IMR-90 (cell line): ENCODE results near the gene PIK3CA. TPM values are rescaled to one million over a fixed set of nuclear protein-coding genes. Genes with fewer than 3 reads are reported as not detected.

Experiments
- ATAC-seq: fragments of 200-7000 bp; cut with Tn5 transposase; 2 replicates; pipeline ENCODE4 v1.9.1; 2020; ENCODE audit warnings: low read depth, mild to moderate bottlenecking, moderate library complexity
- BruUV-seq: library from RNA; stranded (reverse); fragments of 400-500 nt; replicated peaks from 2 replicates; lab custom pipeline; 2021; lab: Mats Ljungman, UMichigan
- CTCF ChIA-PET: fragments of 300-600 bp; formaldehyde crosslinking; extraction: SDS; loops from one replicate; lab custom pipeline; 2021; ENCODE audit warnings: antibody characterized with exemption; lab: Yijun Ruan, JAX
- POLR2A ChIA-PET: fragments of 300-600 bp; sonication (Branson Sonifier 250); formaldehyde crosslinking; loops from one replicate; lab custom pipeline; 2022; ENCODE audit warnings: antibody characterized with exemption; ENCODE audit not compliant: unreplicated experiment; lab: Charles Lee
- DNase-seq: peaks from one replicate; pipeline ENCODE4 v3.0.0; 2013
- H2AFZ ChIP-seq: replicated peaks from 2 replicates; pipeline ENCODE3; 2013; ENCODE audit warnings: low read length, mild to moderate bottlenecking; ENCODE audit not compliant: poor library complexity
- H2AK5ac ChIP-seq: 2 replicates; pipeline ENCODE4 v1.6.1; 2013; ENCODE audit warnings: low read depth, low read length, inconsistent platforms
- H2AK9ac ChIP-seq: replicated peaks from 2 replicates; pipeline ENCODE3; 2013; ENCODE audit warnings: mild to moderate bottlenecking, low read depth, low read length, moderate library complexity; ENCODE audit not compliant: poor library complexity
- H2BK120ac ChIP-seq: 2 replicates; pipeline ENCODE4 v1.6.1; 2013; ENCODE audit warnings: low read depth, low read length, inconsistent platforms
- H2BK15ac ChIP-seq: 3 replicates; pipeline ENCODE4 v1.6.1; 2013; ENCODE audit warnings: low read depth, low read length, inconsistent platforms
- H2BK20ac ChIP-seq: 2 replicates; pipeline ENCODE4 v1.6.1; 2013; ENCODE audit warnings: low read depth, mild to moderate bottlenecking, inconsistent platforms, low read length, moderate library complexity
- H2BK5ac ChIP-seq: 2 replicates; pipeline ENCODE4 v1.6.1; 2013; ENCODE audit warnings: mild to moderate bottlenecking, low read depth, low read length, inconsistent platforms; ENCODE audit not compliant: poor library complexity, severe bottlenecking
- H3K14ac ChIP-seq: replicated peaks from 2 replicates; pipeline ENCODE4 v1.6.1; 2013; ENCODE audit warnings: low read depth, low read length, inconsistent platforms
- H3K18ac ChIP-seq: 2 replicates; pipeline ENCODE4 v1.6.1; 2013; ENCODE audit warnings: low read depth, low read length, control low read depth
- H3K23ac ChIP-seq: 2 replicates; pipeline ENCODE4 v1.6.1; 2013; ENCODE audit warnings: low read depth, low read length, inconsistent platforms
- H3K27ac ChIP-seq: 2 replicates; pipeline ENCODE4 v1.5.1; 2013; ENCODE audit warnings: mild to moderate bottlenecking, control low read depth, low read length; ENCODE audit not compliant: insufficient read depth
- H3K27me3 ChIP-seq: 2 replicates; pipeline ENCODE4 v1.6.1; 2013; ENCODE audit warnings: low read length; ENCODE audit not compliant: control insufficient read depth, insufficient read depth
- H3K36me3 ChIP-seq: 2 replicates; pipeline ENCODE4 v1.6.1; 2013; ENCODE audit warnings: low read length, mixed read lengths; ENCODE audit not compliant: control insufficient read depth, insufficient read depth
- H3K4ac ChIP-seq: 2 replicates; pipeline ENCODE4 v1.6.1; 2013; ENCODE audit warnings: low read depth, low read length, inconsistent platforms
- H3K4me1 ChIP-seq: 2 replicates; pipeline ENCODE4 v1.6.1; 2013; ENCODE audit warnings: low read length, mixed read lengths; ENCODE audit not compliant: control insufficient read depth, insufficient read depth
- H3K4me2 ChIP-seq: 2 replicates; pipeline ENCODE4 v1.6.1; 2013; ENCODE audit warnings: low read depth, mild to moderate bottlenecking, control low read depth, low read length, moderate library complexity
- H3K4me3 ChIP-seq: 2 replicates; pipeline ENCODE4 v1.5.1; 2013; ENCODE audit warnings: low read depth, mild to moderate bottlenecking, control low read depth, low read length, moderate library complexity; ENCODE audit not compliant: insufficient read depth
- H3K56ac ChIP-seq: 2 replicates; pipeline ENCODE4 v1.6.1; 2013; ENCODE audit warnings: low read length, inconsistent platforms; ENCODE audit not compliant: insufficient read depth; ENCODE audit errors: extremely low read depth
- H3K79me1 ChIP-seq, 2 experiments: 2 replicates each; pipeline ENCODE4 v1.6.1; 2013; ENCODE audit warnings: low read length in 2 of 2, inconsistent platforms in 1 of 2, low read depth in 1 of 2
- H3K9ac ChIP-seq: 2 replicates; pipeline ENCODE4 v1.6.1; 2013; ENCODE audit warnings: low read depth, low read length, control low read depth
- H3K9me1 ChIP-seq: 2 replicates; pipeline ENCODE4 v1.6.1; 2013; ENCODE audit warnings: low read length, inconsistent platforms; ENCODE audit not compliant: insufficient read depth
- H3K9me3 ChIP-seq: 2 replicates; pipeline ENCODE4 v1.6.1; 2013; ENCODE audit warnings: low read length; ENCODE audit not compliant: control insufficient read depth, insufficient read depth
- H4K20me1 ChIP-seq: 2 replicates; pipeline ENCODE4 v1.6.1; 2013; ENCODE audit warnings: low read length, inconsistent platforms; ENCODE audit not compliant: insufficient read depth
- H4K5ac ChIP-seq: 2 replicates; pipeline ENCODE4 v1.6.1; 2013; ENCODE audit warnings: mild to moderate bottlenecking, low read depth, low read length, control low read depth
- H4K8ac ChIP-seq, 2 experiments: 2 replicates each; pipeline ENCODE4 v1.6.1; 2013; ENCODE audit warnings: low read depth in 2 of 2, low read length in 2 of 2, control low read depth in 1 of 2, inconsistent platforms in 1 of 2
- H4K91ac ChIP-seq: 2 replicates; pipeline ENCODE4 v1.6.1; 2013; ENCODE audit warnings: low read depth, low read length, inconsistent platforms; ENCODE audit not compliant: insufficient read depth
- CHD1 ChIP-seq: IDR thresholded peaks from 2 replicates; pipeline ENCODE4 v1.6.1; 2012; ENCODE audit warnings: low read depth, low read length, improper control_type of control experiment
- FOS ChIP-seq: fragments of 150-350 bp; IDR thresholded peaks from 2 replicates; pipeline ENCODE4 v1.6.1; 2016; ENCODE audit warnings: low read depth, low read length
- MAZ ChIP-seq: IDR thresholded peaks from 2 replicates; pipeline ENCODE4 v1.6.1; 2012; ENCODE audit warnings: low read depth, mild to moderate bottlenecking, low read length, improper control_type of control experiment, moderate library complexity, borderline replicate concordance
- POLR2A ChIP-seq: IDR thresholded peaks from 2 replicates; pipeline ENCODE4 v1.6.1; 2012; ENCODE audit warnings: mild to moderate bottlenecking, low read depth, low read length
- WGBS, 2 experiments: methylation state at CpG; one replicate each; pipeline versions ENCODE4 v1.1.5 to v1.1.7; 2013; ENCODE audit warnings: missing lambda C conversion rate in 2 of 2; ENCODE audit not compliant: insufficient read length in 1 of 2; ENCODE audit errors: extremely low coverage in 2 of 2; 5-methylcytosine and 5-hydroxymethylcytosine counted together
- dilution Hi-C: fragments of 300-500 bp; cut with HindIII; formaldehyde crosslinking; loops from one replicate; pipeline ENCODE4 v1.14.3; 2018; ENCODE audit warnings: low sequenced_read_pairs; ENCODE audit not compliant: unreplicated experiment
- in situ Hi-C: fragments of 300-500 bp; cut with MboI; formaldehyde crosslinking; loops from 3 replicates; pipeline ENCODE4 v1.14.3; 2019; ENCODE audit warnings: low sequenced_read_pairs, inconsistent platforms, mixed read lengths
- intact Hi-C: fragments of 100-400 bp; cut with micrococcal nuclease; formaldehyde crosslinking; loops from 2 replicates; pipeline ENCODE4 v1.10.0; 2022
- polyA plus RNA-seq, 3 experiments: library from polyadenylated mRNA; depleted of rRNA; stranded (reverse); fragments of >200 nt; gene quantifications; 2 replicates each; pipeline ENCODE4 v1.2.3, GENCODE V29; 2012; ENCODE audit warnings: low replicate concordance in 1 of 3
- total RNA-seq: library from RNA; depleted of rRNA; stranded (reverse); fragments of >200 nt; gene quantifications from 2 replicates; pipeline ENCODE4 v1.2.3, GENCODE V29; 2012

Gene PIK3CA
- total and polyA plus RNA-seq, 2 of the 4 experiments (the other 2 are of a cell fraction), result 5.7 to 22.4 TPM

- no peak overlapping the region for H2AFZ ChIP-seq
- no peak overlapping the region for H4K8ac ChIP-seq
- H4K5ac ChIP-seq, result no peak overlapping the region
- no CpG with 5 or more reads among the region's 1 CpG for WGBS, 2 experiments
- no peaks in the 10 kb centered on the region for H3K79me1 ChIP-seq
- ATAC-seq, result no peak
- H3K18ac ChIP-seq, result no peak overlapping the region
- no peaks in the 10 kb centered on the region for H3K36me3 ChIP-seq
- POLR2A ChIA-PET, result no interaction called here
- intact Hi-C loops (no loop called here), dilution Hi-C loops (no loop called here), in situ Hi-C loops (no loop called here)
- no peak overlapping the region for H3K4me2 ChIP-seq
- H3K56ac ChIP-seq, result no peak overlapping the region
- H3K4ac ChIP-seq, result no peak overlapping the region
- H2AK5ac ChIP-seq, result no peak overlapping the region
- H3K9me3 ChIP-seq, result peaks cover under 1% of the 10 kb centered on the region; the same call in 1 of the 2 replicates
- peaks cover 2% of the 10 kb centered on the region; the same call in 1 of the 2 replicates for H3K4me1 ChIP-seq
- H3K23ac ChIP-seq, result no peak overlapping the region
- no peak overlapping the region for H2BK20ac ChIP-seq
- no peak overlapping the region for H3K9ac ChIP-seq
- H2BK5ac ChIP-seq, result no peak overlapping the region
- H3K27me3 ChIP-seq, result peaks cover 3% of the 10 kb centered on the region; the same call in 1 of the 2 replicates
- no TSS peak for BruUV-seq
- no peak overlapping the region for H3K4me3 ChIP-seq
- CTCF ChIA-PET, result no interaction called here
- TF ChIP-seq MAZ (no peak), FOS (no peak), CHD1 (no peak), POLR2A (no peak)
- H4K20me1 ChIP-seq, result no peaks in the 10 kb centered on the region
- H3K9me1 ChIP-seq, result no peaks in the 10 kb centered on the region
- no peak overlapping the region for H2BK120ac ChIP-seq
- H3K27ac ChIP-seq, result no peak overlapping the region
- no peak overlapping the region for H4K91ac ChIP-seq
- no peak overlapping the region for H2AK9ac ChIP-seq
- no peak overlapping the region for H3K14ac ChIP-seq
- DNase-seq, result no peak
- H2BK15ac ChIP-seq, result no peak overlapping the region
These were observed 116.9 kb downstream of the PIK3CA start for GRCh38 chr3:179265092-179265491.
